ENCODE results near the gene NAA60. TPM values are rescaled to one million over a fixed set of nuclear protein-coding genes. Genes with fewer than 3 reads are reported as not detected.

NAA60 gene
- total RNA-seq, 1 donor from 2014 or later = 48.9 TPM

DNA sequence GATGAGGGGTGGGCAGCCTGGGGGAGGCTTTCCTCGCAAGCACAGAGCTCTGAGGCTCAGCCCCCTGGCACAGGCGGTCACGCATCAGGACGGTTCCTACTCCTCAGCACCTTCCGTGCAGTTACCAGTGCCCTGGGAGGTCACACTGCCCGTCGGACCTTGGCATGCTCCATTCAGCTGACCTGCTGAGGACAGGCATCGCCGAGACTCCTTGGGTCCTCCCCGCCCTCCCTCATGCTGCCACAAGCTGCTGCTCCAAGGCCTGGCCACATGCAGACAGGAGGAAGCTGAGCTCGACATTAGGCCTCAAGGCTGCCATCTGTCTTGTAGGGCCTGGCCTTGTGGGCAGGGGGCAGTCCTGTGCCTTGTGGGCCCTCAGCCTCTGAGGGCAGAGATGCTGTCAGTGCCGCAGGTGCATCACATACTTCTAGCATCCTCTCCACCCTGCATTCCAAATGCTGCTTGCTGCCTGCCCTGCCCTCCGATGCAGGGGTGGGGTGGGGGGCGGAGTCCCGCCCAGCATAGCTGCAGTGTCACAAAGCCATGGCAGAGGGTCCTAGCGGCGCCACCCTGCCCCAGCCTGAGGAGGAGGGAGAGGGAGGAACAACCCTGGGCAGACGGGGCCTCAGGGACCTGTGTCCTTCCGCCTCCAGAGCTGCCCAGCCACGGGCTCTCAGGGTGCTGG is 42.5 kb downstream of the NAA60 start:
- DNase-seq (ENCODE audit: low read depth, low spot score) = no peak
- no peaks in the 10 kb centered on the region for H3K9me3 Mint-ChIP-seq
- H3K27ac Mint-ChIP-seq (ENCODE audit: unreplicated experiment) = no peak overlapping the region
- no peak overlapping the region for H3K4me3 Mint-ChIP-seq
- H3K36me3 Mint-ChIP-seq (ENCODE audit: low read depth) = peaks cover 5% of the 10 kb centered on the region
- no peaks in the 10 kb centered on the region for H3K4me1 Mint-ChIP-seq
- no peaks in the 10 kb centered on the region for H3K27me3 Mint-ChIP-seq (ENCODE audit: low read depth)
- no peak for TF ChIP-seq CTCF (conservative IDR thresholded peaks at IDR 0.05)

- no peak overlapping the region for H3K27ac Mint-ChIP-seq (ENCODE audit: unreplicated experiment)
- peaks cover 5% of the 10 kb centered on the region for H3K36me3 Mint-ChIP-seq (ENCODE audit: low read depth)
- H3K27me3 Mint-ChIP-seq (ENCODE audit: low read depth) = no peaks in the 10 kb centered on the region
- TF ChIP-seq CTCF (conservative IDR thresholded peaks at IDR 0.05) = no peak
- H3K4me1 Mint-ChIP-seq = no peaks in the 10 kb centered on the region
- no peaks in the 10 kb centered on the region for H3K9me3 Mint-ChIP-seq
- no peak overlapping the region for H3K4me3 Mint-ChIP-seq
- no peak for DNase-seq (ENCODE audit: low read depth, low spot score)
These were observed 43.2 kb downstream of the NAA60 start for GRCh38 chr16:3486506-3487215.

GRCh38 chr16:3487521-3488410 is 44.3 kb downstream of the NAA60 start:
- H3K4me1 Mint-ChIP-seq = no peaks in the 10 kb centered on the region
- H3K27ac Mint-ChIP-seq (ENCODE audit: unreplicated experiment) = peak overlapping the region; percentile 43
- H3K27me3 Mint-ChIP-seq (ENCODE audit: low read depth) = no peaks in the 10 kb centered on the region
- no peak overlapping the region for H3K4me3 Mint-ChIP-seq
- H3K9me3 Mint-ChIP-seq = no peaks in the 10 kb centered on the region
- DNase-seq (ENCODE audit: low read depth, low spot score) = no peak
- TF ChIP-seq CTCF (conservative IDR thresholded peaks at IDR 0.05) = no peak
- peaks cover 4% of the 10 kb centered on the region for H3K36me3 Mint-ChIP-seq (ENCODE audit: low read depth)

DNA sequence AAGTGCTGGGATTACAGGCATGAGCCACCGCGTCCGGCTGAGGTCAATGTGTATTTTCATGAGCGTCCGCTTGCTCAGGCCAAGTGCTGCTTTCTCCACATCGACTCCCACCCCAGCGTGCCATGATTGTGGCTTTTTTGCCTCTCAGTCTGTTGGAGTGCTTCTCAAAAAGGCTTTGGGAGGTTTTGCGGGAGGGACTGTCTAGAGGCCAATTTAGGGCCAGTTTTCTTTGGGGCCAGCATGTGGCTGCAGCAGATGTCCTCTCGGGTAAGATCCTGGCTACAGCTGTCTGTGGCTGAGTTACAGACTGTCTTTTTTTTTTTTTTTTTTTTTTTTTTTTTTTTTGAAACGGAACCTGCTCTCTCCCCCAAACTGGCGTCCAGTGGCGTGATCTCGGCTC is 45.3 kb downstream of the NAA60 start:
- Mint-ChIP-seq H3K4me3 (no peak overlapping the region), H3K4me1 (no peaks in the 10 kb centered on the region), H3K9me3 (no peaks in the 10 kb centered on the region), H3K27me3 (ENCODE audit: low read depth) (no peaks in the 10 kb centered on the region), H3K27ac (ENCODE audit: unreplicated experiment) (no peak overlapping the region), H3K36me3 (ENCODE audit: low read depth) (no peaks in the 10 kb centered on the region)
- no peak for TF ChIP-seq CTCF (conservative IDR thresholded peaks at IDR 0.05)
- no peak for DNase-seq (ENCODE audit: low read depth, low spot score)

DNA sequence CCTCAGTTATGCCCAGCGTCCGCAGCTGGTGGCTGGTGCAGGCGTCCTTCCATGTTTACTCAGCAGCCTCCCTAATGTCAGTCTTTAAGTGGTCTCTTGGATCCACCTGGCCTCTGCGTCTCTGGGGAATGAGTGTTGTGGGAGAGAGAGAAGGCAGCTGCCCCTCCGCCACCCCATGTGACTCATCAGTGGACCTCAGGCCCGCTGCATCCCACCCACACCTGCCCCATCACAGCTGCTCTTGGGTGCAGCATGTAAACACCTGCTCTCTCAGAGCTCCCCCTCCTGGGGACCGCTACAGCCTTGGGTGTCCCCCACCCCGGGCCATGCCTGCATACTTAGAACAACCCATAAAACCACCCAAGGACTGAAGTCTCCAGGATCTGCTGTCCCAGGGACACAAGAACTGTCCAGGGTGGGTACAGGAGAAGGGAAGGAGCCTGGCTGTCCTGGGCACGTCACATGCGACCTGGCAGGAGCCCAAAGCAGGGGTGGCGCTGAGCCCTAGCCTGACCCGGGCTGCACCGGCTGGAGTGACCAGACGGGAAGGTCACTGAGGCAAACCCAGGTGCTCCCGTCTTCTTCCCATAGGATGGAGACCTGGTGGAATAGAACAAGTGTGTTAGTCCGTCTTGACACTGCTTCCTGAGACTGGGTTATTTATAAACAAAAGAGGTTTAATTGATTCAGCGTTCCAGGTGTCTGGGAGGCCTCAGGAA is 47.6 kb downstream of the NAA60 start:
- Mint-ChIP-seq H3K4me3 (no peak overlapping the region), H3K36me3 (ENCODE audit: low read depth) (no peaks in the 10 kb centered on the region), H3K27me3 (ENCODE audit: low read depth) (no peaks in the 10 kb centered on the region), H3K4me1 (no peaks in the 10 kb centered on the region), H3K9me3 (no peaks in the 10 kb centered on the region), H3K27ac (ENCODE audit: unreplicated experiment) (no peak overlapping the region)
- DNase-seq (ENCODE audit: low read depth, low spot score) = no peak
- no peak for TF ChIP-seq CTCF (conservative IDR thresholded peaks at IDR 0.05)

All from neural crest cell (in vitro differentiated cells).